Stimulated activated CD4-positive, alpha-beta T cell treated with anti-CD3 and anti-CD28 coated beads, TNF-alpha, amount 100 ng/mL, for 1 hour (primary cell): ENCODE results near the gene C1orf105.
A peak's percentile ranks its signal among the peaks of the same experiment; 100 is the strongest.
"Not testable (repeated sequence)": the region's sequence is repeated elsewhere in the genome, so short reads cannot be mapped to it uniquely, and the experiment has no call there.

Experiments
- DNase-seq, 3 donors: peaks; one replicate each; pipeline ENCODE4 v3.0.0-alpha.2; 2020; ENCODE audit warnings: low read depth in 3 of 3, low spot score in 1 of 3

C1orf105 gene, protein sequence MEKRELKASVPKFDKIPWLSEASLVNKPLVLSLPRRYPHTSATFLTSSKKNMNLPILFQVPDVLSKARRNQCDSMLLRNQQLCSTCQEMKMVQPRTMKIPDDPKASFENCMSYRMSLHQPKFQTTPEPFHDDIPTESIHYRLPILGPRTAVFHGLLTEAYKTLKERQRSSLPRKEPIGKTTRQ

DNA sequence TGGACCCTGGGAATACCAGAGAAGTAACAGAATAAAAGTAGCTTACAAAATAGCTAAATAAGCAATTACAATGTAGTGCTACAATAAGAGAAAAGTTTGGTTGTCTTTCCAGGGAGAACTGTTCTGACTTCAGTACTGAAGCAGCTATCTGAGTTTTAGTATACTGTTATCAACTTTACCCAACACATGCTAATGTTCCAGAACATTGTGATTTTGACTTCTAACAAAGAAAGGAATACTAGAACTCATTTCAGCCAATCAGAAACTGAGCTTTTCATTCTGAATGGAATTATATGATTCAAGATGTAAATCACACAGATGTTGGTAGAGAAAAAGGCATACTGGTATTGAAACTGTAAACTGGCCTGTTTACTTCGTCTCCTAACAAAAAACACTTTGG is at the start of gene C1orf105:
C1orf105 (plus strand) TSS at position 301 of the 400 bp plus-strand sequence. CDS start 201 bp downstream, outside the sequence.
- no peak for DNase-seq

DNA sequence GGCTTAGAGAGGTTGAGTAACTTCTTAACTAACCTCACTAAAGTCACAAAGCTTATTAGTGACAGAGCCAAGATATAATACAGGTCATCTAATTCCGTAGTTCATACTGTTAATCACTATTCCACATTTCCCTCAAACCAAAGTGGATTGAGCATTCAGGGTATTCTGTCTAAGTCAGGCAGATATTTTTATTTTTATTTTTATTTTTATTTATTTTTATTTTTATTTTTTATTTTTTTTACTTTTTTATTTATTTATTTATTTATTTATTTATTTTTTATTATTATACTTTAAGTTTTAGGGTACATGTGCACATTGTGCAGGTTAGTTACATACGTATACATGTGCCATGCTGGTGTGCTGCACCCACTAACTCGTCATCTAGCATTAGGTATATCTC is 48.8 kb upstream of the C1orf105 start:
- not testable (repeated sequence) for DNase-seq

GRCh38 chr1:172373864-172374263 is 46.6 kb upstream of the C1orf105 start:
- DNase-seq = no peak

GRCh38 chr1:172375211-172375631 is 45.3 kb upstream of the C1orf105 start:
- DNase-seq = no peak

GRCh38 chr1:172376431-172376830 is 44.1 kb upstream of the C1orf105 start:
- no peak for DNase-seq

GRCh38 chr1:172377565-172377964 is 42.9 kb upstream of the C1orf105 start:
- no peak for DNase-seq

GRCh38 chr1:172378109-172378760 is 42.2 kb upstream of the C1orf105 start:
- DNase-seq = no peak

DNA sequence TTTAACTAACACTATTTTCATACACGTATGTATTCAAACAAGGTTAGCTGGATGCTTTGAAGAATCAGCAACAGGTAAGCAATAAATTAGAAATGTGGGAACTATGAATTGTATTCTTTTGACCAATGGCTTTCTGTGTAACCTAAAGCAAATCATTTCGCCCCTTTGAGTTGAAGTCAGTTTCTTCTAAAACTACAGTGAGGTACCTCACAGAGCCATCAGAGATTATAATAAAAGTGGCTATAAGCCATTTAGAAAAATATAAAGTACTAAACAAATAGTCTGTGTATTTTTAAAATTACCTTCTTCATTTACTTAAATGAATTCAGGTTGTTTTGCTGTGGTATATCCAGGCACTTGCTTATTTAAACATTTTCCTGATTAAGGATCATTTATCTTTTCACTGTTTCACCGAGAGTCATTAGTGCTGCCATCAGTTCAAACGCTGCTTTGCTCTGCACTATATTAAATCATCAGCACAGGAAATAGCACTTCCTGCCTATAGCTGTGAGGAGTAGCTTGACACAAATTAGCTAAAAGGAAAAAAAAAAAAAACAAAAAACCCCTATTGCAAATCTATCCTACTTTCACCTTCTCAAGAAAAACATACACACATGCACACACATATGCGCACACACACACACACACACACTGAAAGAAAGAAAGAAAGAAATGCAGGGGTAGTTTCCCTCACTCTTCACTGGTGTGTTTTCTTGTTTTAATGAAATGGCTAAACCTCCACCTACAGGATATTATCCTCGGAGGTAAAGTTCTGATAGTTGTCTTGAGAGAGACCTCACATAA is 39.8 kb upstream of the C1orf105 start:
- DNase-seq = no peak

GRCh38 chr1:172381946-172382345 is 38.5 kb upstream of the C1orf105 start:
- no peak for DNase-seq

DNA sequence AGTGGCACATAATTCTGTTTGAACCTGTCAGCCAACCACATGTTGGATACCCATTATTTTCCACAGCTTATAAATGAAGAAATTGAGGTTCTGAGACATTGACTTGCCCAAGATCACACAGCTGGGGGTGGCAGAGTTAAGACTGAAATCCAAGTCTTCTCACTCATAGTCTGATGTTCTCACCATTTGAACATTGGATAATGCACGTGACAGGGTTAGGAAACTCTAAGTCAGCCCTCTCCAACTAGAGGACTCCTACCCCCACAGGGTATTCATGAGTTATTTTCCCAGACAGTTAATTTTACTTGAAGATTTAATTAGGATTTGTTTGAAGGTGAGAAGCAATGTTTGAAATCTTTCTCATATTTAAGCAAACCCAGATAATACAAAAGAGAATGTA is 38.1 kb upstream of the C1orf105 start:
- no peak for DNase-seq

GRCh38 chr1:172382990-172383389 is 37.5 kb upstream of the C1orf105 start:
- DNase-seq = no peak

DNA sequence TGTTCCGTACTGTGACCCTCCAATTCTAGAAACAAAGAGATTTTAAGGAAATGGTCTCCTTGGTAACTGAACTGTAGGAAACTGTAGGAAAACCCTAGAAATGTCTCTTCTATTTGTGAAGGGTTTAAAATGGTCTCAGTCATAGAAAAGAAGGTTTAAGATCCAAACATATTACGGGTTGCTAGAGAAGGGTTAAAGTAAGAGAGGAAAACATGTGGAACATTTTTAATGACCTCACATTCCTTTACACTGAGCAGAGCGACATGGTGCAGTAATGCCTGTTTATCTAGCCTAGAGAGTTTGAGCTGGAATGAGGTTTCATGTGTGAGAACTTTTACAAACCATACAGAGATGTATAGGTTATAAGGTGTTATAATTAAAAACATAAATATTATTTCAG is 36.9 kb upstream of the C1orf105 start:
- DNase-seq = no peak

GRCh38 chr1:172384656-172385055 is 35.8 kb upstream of the C1orf105 start:
- no peak for DNase-seq

DNA sequence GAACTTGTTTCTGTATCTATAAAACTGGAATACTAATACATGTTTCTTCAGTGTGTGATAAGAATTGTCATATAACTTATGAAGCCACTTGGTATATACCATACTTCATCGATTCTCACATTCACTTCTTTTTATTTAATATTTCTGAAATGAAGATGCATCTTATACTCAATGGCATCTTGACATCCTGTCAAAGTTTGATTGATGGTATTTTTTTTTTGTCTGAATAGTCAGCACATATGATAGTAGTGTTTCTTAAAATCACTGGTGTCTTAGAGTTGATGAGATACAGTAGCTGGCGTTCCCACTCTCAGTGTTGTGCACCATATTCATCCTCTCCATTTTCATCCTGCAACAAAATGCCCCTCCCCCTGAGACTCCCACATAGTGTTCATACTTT is 34.4 kb upstream of the C1orf105 start:
- no peak for DNase-seq

- DNase-seq = no peak
Measured at GRCh38 chr1:172388490-172388889, 32.0 kb upstream of the C1orf105 start.

GRCh38 chr1:172390301-172390682 is 30.2 kb upstream of the C1orf105 start:
- DNase-seq = no peak

- no peak for DNase-seq
Measured at GRCh38 chr1:172390683-172391551, 29.6 kb upstream of the C1orf105 start.

DNA sequence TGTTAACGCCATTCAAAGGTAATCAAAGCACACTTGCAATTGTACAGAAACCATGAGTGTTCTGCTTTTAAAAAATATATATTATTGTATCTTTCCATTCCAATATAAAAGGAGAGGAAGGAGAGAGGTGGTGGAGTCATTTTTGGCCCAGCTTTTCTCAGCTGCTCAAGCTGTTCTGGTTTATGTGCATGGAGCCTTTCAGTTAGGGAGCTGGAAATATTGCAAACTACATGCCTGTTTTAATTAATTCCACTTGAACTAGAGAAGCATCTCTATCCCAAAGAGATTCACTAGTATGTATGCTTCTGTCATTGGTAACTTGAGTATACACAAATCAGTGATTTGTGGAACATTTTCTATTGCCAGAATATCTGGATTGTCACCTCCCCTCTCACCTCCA is 28.5 kb upstream of the C1orf105 start:
- no peak for DNase-seq

DNA sequence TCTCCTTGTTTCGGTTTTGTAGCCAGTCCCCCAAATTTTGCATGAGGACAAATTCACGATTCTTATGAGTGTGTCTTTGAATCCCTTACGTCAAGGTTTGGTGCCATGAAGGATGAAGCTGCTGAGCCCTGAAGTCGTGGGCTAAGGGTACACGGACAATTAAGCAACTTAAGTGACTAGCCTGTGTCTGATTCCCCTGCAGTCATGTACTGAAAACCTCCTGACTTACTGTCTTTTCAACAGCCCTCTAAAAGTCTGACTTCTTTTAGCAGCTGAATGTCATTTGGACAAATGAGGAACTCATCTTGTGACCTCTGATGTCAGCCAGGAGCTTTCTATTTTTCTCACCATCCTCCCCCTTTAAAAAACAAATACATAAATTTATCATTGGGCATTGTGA is 27.1 kb upstream of the C1orf105 start:
- DNase-seq = no peak

DNA sequence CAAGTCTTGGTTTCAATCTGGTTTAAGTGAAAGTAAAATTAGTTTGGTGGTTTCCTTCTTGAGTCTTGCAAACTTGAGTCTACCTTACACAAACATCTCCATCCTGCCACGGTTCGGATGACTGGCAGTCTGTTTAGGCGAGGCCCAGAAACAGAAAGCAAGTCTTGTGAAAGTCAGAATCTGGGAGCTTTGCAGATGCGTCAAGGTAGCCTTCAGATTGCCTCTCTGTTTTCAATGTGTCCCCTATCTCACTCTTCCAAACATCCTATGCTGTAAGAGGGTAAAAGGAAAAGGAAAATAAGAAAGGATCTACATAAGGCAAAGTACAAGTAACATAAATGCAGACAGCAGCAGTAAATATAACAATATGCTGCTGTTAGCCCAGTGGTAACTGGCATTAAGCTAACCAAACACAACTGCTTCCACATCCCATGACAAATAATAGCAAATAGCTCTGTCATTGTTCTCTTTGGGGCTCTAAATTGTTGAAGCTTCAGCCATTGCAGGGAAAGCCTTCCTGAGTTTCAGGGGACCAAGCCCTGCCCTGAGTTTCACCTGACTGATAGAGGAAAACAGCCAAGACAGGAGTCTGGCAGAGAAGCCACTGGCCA is 26.2 kb upstream of the C1orf105 start:
- DNase-seq = peak in 2 of 3 donors; percentile 20 to 41

GRCh38 chr1:172394811-172395210 is 25.7 kb upstream of the C1orf105 start:
- no peak for DNase-seq
